HG02623 (cell line): ENCODE measurements around the gene HES6.
"Not testable (repeated sequence)": the region's sequence is repeated elsewhere in the genome, so short reads cannot be mapped to it uniquely, and the experiment has no call there.

Experiments
- ATAC-seq: cut with Tn5 transposase; IDR thresholded peaks from one replicate; pipeline ENCODE4 v1.9.1; 2021; ENCODE audit warnings: moderate library complexity; ENCODE audit not compliant: unreplicated experiment

Gene HES6

GRCh38 chr2:238273433-238273832 is 33.6 kb upstream of the HES6 start:
- ATAC-seq: not testable (repeated sequence)

- no peak for ATAC-seq
These were observed 32.3 kb upstream of the HES6 start for GRCh38 chr2:238272156-238272555.

- not testable (repeated sequence) for ATAC-seq
These were observed 31.8 kb upstream of the HES6 start for GRCh38 chr2:238271686-238272085.

- no peak for ATAC-seq
These were observed 31.3 kb upstream of the HES6 start for GRCh38 chr2:238271061-238271554.

GRCh38 chr2:238270606-238271005 is 30.8 kb upstream of the HES6 start:
- ATAC-seq: no peak

- ATAC-seq: no peak
These were observed 29.9 kb upstream of the HES6 start for GRCh38 chr2:238269741-238270140.

- ATAC-seq: no peak
These were observed 28.2 kb upstream of the HES6 start for GRCh38 chr2:238267884-238268680.

GRCh38 chr2:238267341-238267710 is 27.5 kb upstream of the HES6 start:
- no peak for ATAC-seq

- ATAC-seq: no peak
These were observed 25.8 kb upstream of the HES6 start for GRCh38 chr2:238265605-238266004.

GRCh38 chr2:238264072-238264460 is 24.2 kb upstream of the HES6 start:
- no peak for ATAC-seq

GRCh38 chr2:238263204-238264071 is 23.6 kb upstream of the HES6 start:
- no peak for ATAC-seq

GRCh38 chr2:238262496-238263122 is 22.8 kb upstream of the HES6 start:
- no peak for ATAC-seq

GRCh38 chr2:238261718-238262375 is 22.0 kb upstream of the HES6 start:
- no peak for ATAC-seq

- no peak for ATAC-seq
These were observed 21.0 kb upstream of the HES6 start for GRCh38 chr2:238260883-238261282.

- ATAC-seq: no peak
These were observed 19.5 kb upstream of the HES6 start for GRCh38 chr2:238259061-238260020.

- ATAC-seq: no peak
These were observed 18.2 kb upstream of the HES6 start for GRCh38 chr2:238257786-238258700.

- ATAC-seq: no peak
These were observed 16.8 kb upstream of the HES6 start for GRCh38 chr2:238256594-238257104.

- no peak for ATAC-seq
These were observed 16.3 kb upstream of the HES6 start for GRCh38 chr2:238256111-238256510.

- ATAC-seq: no peak
These were observed 15.8 kb upstream of the HES6 start for GRCh38 chr2:238255636-238256035.
